HepG2 (cell line): ENCODE results near the gene A3GALT2. TPM values are rescaled to one million over a fixed set of nuclear protein-coding genes. Genes with fewer than 3 reads are reported as not detected.

ENCODE experiments used
- ATAC-seq: fragments of 200-7000 bp; cut with Tn5 transposase; 3 replicates; pipeline ENCODE4 v1.9.1; 2020; ENCODE audit warnings: mild to moderate bottlenecking, moderate library complexity
- BruUV-seq: library from RNA; stranded (reverse); fragments of 400-500 nt; replicated peaks from 2 replicates; lab custom pipeline; 2021; lab: Mats Ljungman, UMichigan
- CTCF ChIA-PET: fragments of 300-600 bp; formaldehyde crosslinking; extraction: SDS; loops from one replicate; lab custom pipeline; 2021; ENCODE audit warnings: low total read pairs, inconsistent platforms, low intra/inter-chr PET ratio; lab: Yijun Ruan, JAX
- POLR2A ChIA-PET: fragments of 350-600 bp; sonication (Branson Sonifier 250); formaldehyde crosslinking; loops from one replicate; lab custom pipeline; 2020; ENCODE audit warnings: antibody characterized with exemption, inconsistent platforms; lab: Yijun Ruan, JAX
- DNase-seq: peaks from one replicate; pipeline ENCODE4 v3.0.0-alpha.2; 2015; ENCODE audit warnings: low spot score
- FAIRE-seq: peaks from 3 replicates; lab custom pipeline; 2011; peaks lifted over from hg19 to GRCh38; lab: Jason Lieb, UNC
- H2AFZ ChIP-seq: one replicate; pipeline ENCODE4 v1.6.1; 2011; ENCODE audit warnings: low read length, inconsistent platforms
- H3K27ac ChIP-seq: fragments of 300-600 bp; 3 replicates; pipeline ENCODE4 v1.8.0; 2011; ENCODE audit warnings: mixed run types, mild to moderate bottlenecking, mixed read lengths, low read length, inconsistent platforms; ENCODE audit not compliant: insufficient read depth; ENCODE audit errors: extremely low read length
- H3K27me3 ChIP-seq, 2 experiments: fragments of 200-600 bp in 1 of 2; 2 replicates in 1 of 2; 3 replicates in 1 of 2; pipeline versions ENCODE4 v1.6.0 to v1.8.0; 2011; ENCODE audit warnings: low read length in 2 of 2, mild to moderate bottlenecking in 2 of 2, moderate library complexity in 2 of 2, inconsistent platforms in 1 of 2; ENCODE audit not compliant: insufficient read depth in 2 of 2, control insufficient read depth in 1 of 2
- H3K36me3 ChIP-seq, 2 experiments: fragments of 200-600 bp in 1 of 2; replicated peaks in 1 of 2; 2 replicates in 1 of 2; 3 replicates in 1 of 2; pipeline versions ENCODE4 v1.5.1 to v1.8.0; 2011; ENCODE audit warnings: low read length in 2 of 2, inconsistent platforms in 1 of 2; ENCODE audit not compliant: insufficient read depth in 2 of 2, control insufficient read depth in 1 of 2
- H3K4me1 ChIP-seq: 2 replicates; pipeline ENCODE4 v1.5.1; 2012; ENCODE audit warnings: low read length, inconsistent platforms; ENCODE audit not compliant: insufficient read depth
- H3K4me2 ChIP-seq: 2 replicates; pipeline ENCODE4 v1.6.0; 2011; ENCODE audit warnings: low read depth, low read length, inconsistent platforms
- H3K4me3 ChIP-seq, 3 experiments: fragments of 200-600 bp in 1 of 3; sonication (generic), shearing (Covaris generic) in 1 of 3; replicated peaks in 1 of 3; 2 replicates each; pipeline ENCODE4 v1.5.1; 2011 to 2016; ENCODE audit warnings: low read length in 3 of 3, inconsistent platforms in 2 of 3, low read depth in 2 of 3, mild to moderate bottlenecking in 2 of 3, control low read depth in 1 of 3, mixed read lengths in 1 of 3; ENCODE audit not compliant: insufficient read depth in 1 of 3
- H3K79me2 ChIP-seq: one replicate; pipeline ENCODE4 v1.6.1; 2011; ENCODE audit warnings: low read length, inconsistent platforms; ENCODE audit not compliant: insufficient read depth
- H3K9ac ChIP-seq: 2 replicates; pipeline ENCODE4 v1.6.0; 2011; ENCODE audit warnings: mild to moderate bottlenecking, low read depth, low read length, inconsistent platforms; ENCODE audit not compliant: insufficient read depth
- H3K9me3 ChIP-seq: 2 replicates; pipeline ENCODE4 v1.5.1; 2012; ENCODE audit warnings: mild to moderate bottlenecking, low read length
- H4K20me1 ChIP-seq: 2 replicates; pipeline ENCODE4 v1.6.0; 2011; ENCODE audit warnings: inconsistent platforms, mild to moderate bottlenecking, low read length, moderate library complexity; ENCODE audit not compliant: insufficient read depth
- AGO2 ChIP-seq: fragments of 200-400 bp; formaldehyde crosslinking; optimal IDR thresholded peaks from 2 replicates; pipeline ENCODE3; 2017; ENCODE audit warnings: mild to moderate bottlenecking, low read depth, low read length, moderate library complexity
- CREM ChIP-seq, 2 experiments: sonication (generic) in 1 of 2; formaldehyde crosslinking in 1 of 2; IDR thresholded peaks; 2 replicates each; pipeline versions ENCODE4 v1.4.0 to v1.6.1; 2016 to 2020; ENCODE audit warnings: antibody characterized with exemption in 1 of 2, mild to moderate bottlenecking in 1 of 2, missing genetic modification reagents in 1 of 2
- HNF4A ChIP-seq: sonication (generic); formaldehyde crosslinking; IDR thresholded peaks from 2 replicates; pipeline ENCODE4 v1.4.0; 2020; ENCODE audit warnings: missing genetic modification reagents
- NFYB ChIP-seq: sonication (generic); formaldehyde crosslinking; IDR thresholded peaks from 2 replicates; pipeline ENCODE4 v1.4.0; 2020; ENCODE audit warnings: missing genetic modification reagents
- SMAD1 ChIP-seq: sonication (generic); formaldehyde crosslinking; IDR thresholded peaks from 2 replicates; pipeline ENCODE4 v1.4.0; 2020; ENCODE audit warnings: missing genetic modification reagents, low read depth, mild to moderate bottlenecking, borderline replicate concordance
- ZNF484 ChIP-seq: sonication (generic); formaldehyde crosslinking; IDR thresholded peaks from 2 replicates; pipeline ENCODE4 v1.5.1; 2020; ENCODE audit warnings: mild to moderate bottlenecking, low read depth, missing genetic modification reagents, borderline replicate concordance
- WGBS: methylation state at CpG from one replicate; pipeline ENCODE4 v1.1.6; 2017; ENCODE audit warnings: low lambda C conversion rate; 5-methylcytosine and 5-hydroxymethylcytosine counted together
- in situ Hi-C: cut with HindIII; loops from 2 replicates; pipeline ENCODE4 v1.10.0; 2017; ENCODE audit warnings: low pct_unique_long_range_greater_than_20kb; ENCODE audit not compliant: extremely low pct_ligation_motif_present
- intact Hi-C: fragments of 100-400 bp; cut with micrococcal nuclease; formaldehyde crosslinking; loops from one replicate; pipeline ENCODE4 v1.10.0; 2022; ENCODE audit not compliant: unreplicated experiment
- polyA plus RNA-seq, 8 experiments: library from polyadenylated mRNA; depleted of rRNA in 3 of 8; stranded (reverse) in 7 of 8; unstranded in 1 of 8; fragments of >200 nt; fragmentation: Illumina TruSeq in 4 of 8; extraction: Trizol in 4 of 8; gene quantifications; 2 replicates each; pipeline versions ENCODE4 v1.2.1 to v1.2.3, GENCODE V29; 2011 to 2016; ENCODE audit warnings: low read depth in 4 of 8, missing spikeins in 1 of 8, mixed read lengths in 1 of 8; ENCODE audit not compliant: insufficient read depth in 1 of 8
- total RNA-seq, 5 experiments: library from RNA; depleted of rRNA; stranded (reverse); fragments of >200 nt; fragmentation: Illumina TruSeq; extraction: Trizol; gene quantifications; 2 replicates each; pipeline ENCODE4 v1.2.3, GENCODE V29; 2016; ENCODE audit warnings: low read depth in 1 of 5
- TF ChIP-seq, protein P1 (sequence below): IDR thresholded peaks from 2 replicates; pipeline ENCODE4 v1.4.0; 2020; ENCODE audit warnings: mild to moderate bottlenecking, missing genetic modification reagents

The A3GALT2 gene
- total and polyA plus RNA-seq, 2 of the 13 experiments (the other 11 are each of a cell fraction or from before 2014, with no cell fraction given) = not detected

DNA sequence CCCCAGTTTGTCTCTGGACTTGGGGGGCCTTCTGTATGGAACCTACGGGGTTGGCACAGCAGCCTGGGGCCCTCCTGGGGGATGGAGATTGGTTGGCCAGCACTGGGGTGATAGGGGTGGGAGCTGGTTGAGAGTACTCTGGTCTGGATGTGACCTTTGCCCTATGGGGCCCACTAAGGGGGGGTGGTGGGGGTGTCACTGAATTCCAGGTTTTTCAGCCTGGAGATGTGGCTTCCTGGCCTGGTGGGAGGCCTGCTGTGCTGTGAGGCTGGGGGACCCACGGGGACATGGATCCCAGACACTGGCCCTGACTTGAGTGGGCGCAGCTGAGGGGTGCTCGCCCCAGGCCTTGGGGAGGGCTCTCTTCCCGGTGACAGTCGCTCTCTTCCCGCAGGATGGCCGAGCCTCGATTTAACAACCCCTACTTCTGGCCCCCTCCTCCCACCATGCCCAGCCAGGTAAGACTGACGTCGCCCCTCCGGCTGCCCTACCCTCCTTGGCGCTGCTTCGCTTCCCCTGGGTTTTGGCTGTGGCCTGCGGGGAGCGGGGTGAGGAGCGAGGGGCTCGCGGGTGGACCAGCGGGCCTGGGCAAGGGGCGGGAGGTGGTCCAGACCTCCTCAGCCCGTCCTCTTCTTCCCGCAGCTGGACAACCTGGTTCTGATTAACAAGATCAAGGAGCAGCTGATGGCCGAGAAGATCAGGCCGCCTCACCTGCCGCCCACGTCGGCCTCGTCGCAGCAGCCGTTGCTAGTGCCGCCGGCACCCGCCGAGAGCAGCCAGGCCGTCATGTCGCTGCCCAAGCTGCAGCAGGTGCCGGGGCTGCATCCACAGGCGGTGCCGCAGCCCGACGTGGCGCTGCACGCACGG, 45.0 kb downstream of the A3GALT2 start (continued):
- TF ChIP-seq, protein P1, sequence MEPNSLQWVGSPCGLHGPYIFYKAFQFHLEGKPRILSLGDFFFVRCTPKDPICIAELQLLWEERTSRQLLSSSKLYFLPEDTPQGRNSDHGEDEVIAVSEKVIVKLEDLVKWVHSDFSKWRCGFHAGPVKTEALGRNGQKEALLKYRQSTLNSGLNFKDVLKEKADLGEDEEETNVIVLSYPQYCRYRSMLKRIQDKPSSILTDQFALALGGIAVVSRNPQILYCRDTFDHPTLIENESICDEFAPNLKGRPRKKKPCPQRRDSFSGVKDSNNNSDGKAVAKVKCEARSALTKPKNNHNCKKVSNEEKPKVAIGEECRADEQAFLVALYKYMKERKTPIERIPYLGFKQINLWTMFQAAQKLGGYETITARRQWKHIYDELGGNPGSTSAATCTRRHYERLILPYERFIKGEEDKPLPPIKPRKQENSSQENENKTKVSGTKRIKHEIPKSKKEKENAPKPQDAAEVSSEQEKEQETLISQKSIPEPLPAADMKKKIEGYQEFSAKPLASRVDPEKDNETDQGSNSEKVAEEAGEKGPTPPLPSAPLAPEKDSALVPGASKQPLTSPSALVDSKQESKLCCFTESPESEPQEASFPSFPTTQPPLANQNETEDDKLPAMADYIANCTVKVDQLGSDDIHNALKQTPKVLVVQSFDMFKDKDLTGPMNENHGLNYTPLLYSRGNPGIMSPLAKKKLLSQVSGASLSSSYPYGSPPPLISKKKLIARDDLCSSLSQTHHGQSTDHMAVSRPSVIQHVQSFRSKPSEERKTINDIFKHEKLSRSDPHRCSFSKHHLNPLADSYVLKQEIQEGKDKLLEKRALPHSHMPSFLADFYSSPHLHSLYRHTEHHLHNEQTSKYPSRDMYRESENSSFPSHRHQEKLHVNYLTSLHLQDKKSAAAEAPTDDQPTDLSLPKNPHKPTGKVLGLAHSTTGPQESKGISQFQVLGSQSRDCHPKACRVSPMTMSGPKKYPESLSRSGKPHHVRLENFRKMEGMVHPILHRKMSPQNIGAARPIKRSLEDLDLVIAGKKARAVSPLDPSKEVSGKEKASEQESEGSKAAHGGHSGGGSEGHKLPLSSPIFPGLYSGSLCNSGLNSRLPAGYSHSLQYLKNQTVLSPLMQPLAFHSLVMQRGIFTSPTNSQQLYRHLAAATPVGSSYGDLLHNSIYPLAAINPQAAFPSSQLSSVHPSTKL (CRISPR knock-in tag) = no peak
- TF ChIP-seq CREM (IDR thresholded peaks at IDR 0.05) (no peak), CREM (CRISPR knock-in tag; IDR thresholded peaks at IDR 0.05) (no peak), ZNF484 (CRISPR knock-in tag) (no peak), HNF4A (CRISPR knock-in tag) (0 out of 2 replicates have a peak, but pooled peaks have one; percentile 12), AGO2 (peak; percentile 59), SMAD1 (no peak)

DNA sequence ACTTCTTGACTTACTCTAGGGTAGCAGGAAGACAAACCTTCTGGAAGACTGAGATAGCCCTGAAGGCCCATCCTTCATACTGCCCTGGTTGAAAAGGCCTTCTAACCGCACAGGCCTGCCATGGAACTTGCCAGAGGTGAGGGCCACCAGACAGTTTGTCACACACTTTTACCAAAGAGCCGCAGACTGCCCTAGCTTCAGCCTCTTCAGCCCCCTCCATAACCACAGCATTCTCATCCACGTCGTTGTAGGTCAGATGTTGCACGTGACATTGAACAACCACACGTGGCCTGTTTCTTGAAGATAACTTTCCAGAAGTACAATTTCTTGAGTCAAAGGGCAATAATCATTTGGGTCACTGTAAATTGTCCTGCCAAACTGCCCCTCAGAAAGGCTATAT, 45.7 kb downstream of the A3GALT2 start:
- H3K36me3 ChIP-seq = peaks cover 2 to 21% of the 10 kb centered on the region in 2 experiments; a peak in 4 of 5 replicates
- FAIRE-seq (no peak), ATAC-seq (no peak), DNase-seq (no peak)
- CTCF ChIA-PET = no interaction called here
- H3K27ac ChIP-seq = no peak overlapping the region
- no peaks in the 10 kb centered on the region for H4K20me1 ChIP-seq
- no peak overlapping the region for H3K4me3 ChIP-seq
- H3K27me3 ChIP-seq = no peaks in the 10 kb centered on the region
- no peak overlapping the region for H3K4me2 ChIP-seq
- intact Hi-C loops (no loop called here), in situ Hi-C loops (no loop called here)
- H3K79me2 ChIP-seq = no peaks in the 10 kb centered on the region
- H2AFZ ChIP-seq = no peak overlapping the region
- TF ChIP-seq NFYB (CRISPR knock-in tag) = no peak
- H3K4me1 ChIP-seq = peaks cover 12% of the 10 kb centered on the region
- no TSS peak for BruUV-seq
- H3K9me3 ChIP-seq = no peaks in the 10 kb centered on the region
- POLR2A ChIA-PET = no interaction called here
- H3K9ac ChIP-seq = no peak overlapping the region
- 92% methylated on average over 5 of the region's 6 CpGs for WGBS
